GM18873 (cell line): Measurements from ENCODE around the gene ANKRD35.
"Not testable (repeated sequence)": the region's sequence is repeated elsewhere in the genome, so short reads cannot be mapped to it uniquely, and the experiment has no call there.

Experiments
- ATAC-seq: cut with Tn5 transposase; IDR thresholded peaks from one replicate; pipeline ENCODE4 v1.9.1; 2021; ENCODE audit warnings: mild to moderate bottlenecking, moderate library complexity, moderate number of reproducible peaks; ENCODE audit not compliant: unreplicated experiment, low FRiP score

ANKRD35 gene

GRCh38 chr1:145858901-145859490, 26.7 kb downstream of the ANKRD35 start, which contains the start of gene PIAS3:
TSS of gene PIAS3 (minus strand) at chr1:145859081. CDS start at chr1:145858990, 91 bp downstream.
- ATAC-seq: peak; percentile 71

- ATAC-seq: no peak
Observed at GRCh38 chr1:145858238-145858900, 27.3 kb downstream of the ANKRD35 start.

GRCh38 chr1:145857170-145857569, 28.5 kb downstream of the ANKRD35 start:
- ATAC-seq: no peak

- no peak for ATAC-seq
Observed at GRCh38 chr1:145855426-145855948, 30.2 kb downstream of the ANKRD35 start.

GRCh38 chr1:145849356-145850160, 36.1 kb downstream of the ANKRD35 start:
- ATAC-seq: no peak

- ATAC-seq: no peak
Observed at GRCh38 chr1:145847827-145848226, 37.8 kb downstream of the ANKRD35 start.

GRCh38 chr1:145846201-145846612, 39.5 kb downstream of the ANKRD35 start:
- no peak for ATAC-seq

GRCh38 chr1:145845514-145846161, 40.0 kb downstream of the ANKRD35 start, which contains the start of gene NUDT17:
TSS of gene NUDT17 (plus strand) at chr1:145845630. CDS start at chr1:145845641, 11 bp downstream.
- peak; percentile 36 for ATAC-seq

GRCh38 chr1:145845144-145845513, 40.5 kb downstream of the ANKRD35 start:
- peak; percentile 53 for ATAC-seq

GRCh38 chr1:145843031-145843430, 42.6 kb downstream of the ANKRD35 start:
- ATAC-seq: no peak

- no peak for ATAC-seq
Observed at GRCh38 chr1:145837656-145838055, 48.0 kb downstream of the ANKRD35 start.

GRCh38 chr1:145830810-145831209, 54.9 kb downstream of the ANKRD35 start:
- not testable (repeated sequence) for ATAC-seq

- no peak for ATAC-seq
Observed at GRCh38 chr1:145828367-145829026, 57.2 kb downstream of the ANKRD35 start.

GRCh38 chr1:145827966-145828365, 57.7 kb downstream of the ANKRD35 start:
- no peak for ATAC-seq

GRCh38 chr1:145826030-145826429, 59.6 kb downstream of the ANKRD35 start:
- ATAC-seq: no peak

GRCh38 chr1:145824499-145824842, 61.2 kb downstream of the ANKRD35 start:
- no peak for ATAC-seq

- ATAC-seq: peak; percentile 76
Observed at GRCh38 chr1:145823565-145824498, 61.8 kb downstream of the ANKRD35 start, which contains the start of the genes POLR3C and RNF115. TSS of gene POLR3C (plus strand) at chr1:145824200. CDS start at chr1:145825777, 1,577 bp downstream. TSS of gene RNF115 (minus strand) at chr1:145824095. CDS start at chr1:145823873, 222 bp downstream.

GRCh38 chr1:145822779-145823331, 62.8 kb downstream of the ANKRD35 start:
- ATAC-seq: not testable (repeated sequence)
